ENCODE results near the gene PHACTR1. TPM values are rescaled to one million over a fixed set of nuclear protein-coding genes. Genes with fewer than 3 reads are reported as not detected.
"Not testable (repeated sequence)": the region's sequence is repeated elsewhere in the genome, so short reads cannot be mapped to it uniquely, and the experiment has no call there.

Gene PHACTR1
- total RNA-seq, 1 donor from 2014 or later: 5.8 TPM

DNA sequence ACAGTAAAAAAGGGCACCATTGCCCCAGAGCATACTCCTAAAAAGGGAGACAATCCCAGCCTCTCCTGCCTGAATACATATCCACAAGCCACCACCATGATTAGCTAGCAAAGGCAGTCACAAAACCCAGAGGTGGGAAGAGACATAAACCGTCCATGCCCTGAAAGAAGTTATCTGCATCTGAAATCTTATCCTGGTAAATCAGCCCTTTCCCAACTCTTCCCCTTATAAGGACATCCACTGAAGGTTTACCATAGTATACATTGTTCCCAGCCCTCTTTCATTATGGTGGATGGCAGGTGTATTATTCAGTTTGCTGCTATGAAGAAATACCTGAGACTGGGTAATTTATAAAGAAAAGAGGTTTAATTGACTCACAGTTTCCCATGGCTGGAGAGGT is 516.5 kb downstream of the PHACTR1 start:
- no peak for DNase-seq (ENCODE audit: low read depth, low spot score)

DNA sequence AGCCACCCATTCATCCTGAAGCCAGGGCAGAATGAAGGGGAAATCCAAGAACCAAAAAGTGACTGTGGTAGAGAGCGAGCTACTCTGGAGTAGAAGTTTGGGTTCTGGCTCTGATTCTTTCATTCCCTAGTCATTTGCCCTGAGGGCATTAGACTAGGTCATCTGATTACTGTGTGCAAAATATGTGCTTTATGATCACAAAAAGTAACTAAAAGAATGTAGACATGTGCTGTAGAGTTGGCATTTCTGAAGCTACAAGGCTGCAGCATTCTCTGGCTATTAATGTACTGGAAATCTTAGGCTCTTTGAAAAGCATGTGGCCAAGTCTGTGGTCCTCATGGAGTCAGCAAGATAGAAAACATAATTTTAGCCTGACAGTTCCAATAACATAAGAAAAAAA is 517.6 kb downstream of the PHACTR1 start:
- no peak for DNase-seq (ENCODE audit: low read depth, low spot score)

DNA sequence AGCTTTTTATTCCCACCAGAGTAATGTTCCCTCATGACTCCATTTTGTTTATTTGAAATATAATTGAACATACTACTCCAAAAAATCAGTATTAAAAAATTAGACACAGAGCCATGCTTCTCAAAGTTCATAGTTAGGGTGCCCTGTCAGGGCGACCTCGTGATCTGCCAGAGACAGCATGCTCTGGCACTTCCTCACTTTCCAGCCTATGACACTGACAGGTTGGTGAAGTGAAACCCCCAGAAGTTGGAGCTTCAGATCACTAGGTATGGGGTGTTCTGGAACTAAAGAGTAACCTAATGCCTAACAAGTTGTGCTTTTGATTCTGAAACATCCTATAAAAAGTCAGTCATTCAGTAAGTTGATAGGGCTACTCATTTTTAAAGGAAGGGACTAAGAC is 518.8 kb downstream of the PHACTR1 start:
- DNase-seq (ENCODE audit: low read depth, low spot score): no peak

DNA sequence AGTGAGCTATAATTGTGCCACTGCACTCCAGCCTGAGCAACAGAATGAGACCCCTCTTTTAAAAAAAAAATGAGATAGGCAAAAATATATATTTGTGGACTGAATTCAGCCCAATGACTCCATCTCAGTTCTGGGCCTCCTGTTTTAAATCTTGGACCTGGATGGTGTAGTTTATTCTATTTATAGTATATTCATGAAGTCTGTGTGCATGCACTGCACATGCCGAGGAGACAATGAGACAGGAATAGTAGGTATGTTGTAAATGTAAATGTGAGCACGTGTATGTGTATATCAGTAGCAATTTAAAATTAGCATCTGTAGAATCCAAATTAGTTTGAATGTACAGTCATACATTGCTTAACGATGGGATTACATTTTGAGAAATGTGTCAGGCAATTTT is 520.8 kb downstream of the PHACTR1 start:
- DNase-seq (ENCODE audit: low read depth, low spot score): no peak

- DNase-seq (ENCODE audit: low read depth, low spot score): no peak
Measured at GRCh38 chr6:13238017-13238416, 521.5 kb downstream of the PHACTR1 start.

GRCh38 chr6:13238640-13239216 is 522.2 kb downstream of the PHACTR1 start:
- no peak for DNase-seq (ENCODE audit: low read depth, low spot score)

DNA sequence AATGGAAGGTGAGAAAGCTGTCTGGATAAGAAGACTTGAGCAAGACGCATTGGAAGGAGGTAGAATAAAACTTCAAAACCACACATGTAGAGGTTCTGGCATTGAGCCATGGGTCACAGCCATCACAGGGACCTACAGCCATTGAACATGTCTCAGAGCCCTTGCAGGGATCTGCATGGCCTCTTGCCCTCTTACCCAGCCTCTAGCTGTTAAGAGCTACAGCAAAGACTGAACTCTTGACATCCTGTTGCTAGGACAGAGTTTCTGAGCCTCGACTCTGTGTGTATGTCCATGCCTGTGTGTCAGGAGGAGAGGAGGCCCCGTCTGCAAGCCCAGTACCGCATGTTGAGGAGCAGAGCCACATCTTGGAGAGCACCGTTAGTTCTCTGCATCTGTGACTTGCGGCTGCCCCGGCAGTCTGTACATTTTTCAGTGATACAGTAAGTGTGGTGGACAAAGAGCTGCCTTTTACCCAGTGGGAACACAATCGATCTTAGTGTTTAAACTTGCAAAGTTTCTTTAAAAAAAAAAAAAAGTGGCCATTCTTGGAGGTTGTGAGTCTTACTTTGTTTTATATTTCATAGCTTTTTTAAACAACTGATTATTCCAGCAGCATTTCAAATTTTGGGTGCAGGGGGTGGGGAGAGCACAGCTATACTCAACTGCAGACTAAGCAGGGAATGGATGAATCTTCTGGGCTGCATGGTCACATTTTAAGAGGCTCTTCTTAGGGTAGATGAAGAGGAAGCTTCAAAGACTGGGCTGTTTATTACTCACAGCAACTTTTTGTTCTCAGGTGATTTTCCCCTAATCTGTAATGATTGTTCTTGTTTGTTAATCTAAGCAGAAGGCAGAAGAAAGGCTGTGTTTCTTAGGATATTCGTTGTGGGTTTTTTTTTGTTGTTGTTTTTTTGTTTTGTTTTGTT is 523.2 kb downstream of the PHACTR1 start:
- no peak for DNase-seq (ENCODE audit: low read depth, low spot score)

GRCh38 chr6:13241364-13241763 is 524.8 kb downstream of the PHACTR1 start:
- no peak for DNase-seq (ENCODE audit: low read depth, low spot score)

GRCh38 chr6:13242178-13242577 is 525.6 kb downstream of the PHACTR1 start:
- no peak for DNase-seq (ENCODE audit: low read depth, low spot score)

GRCh38 chr6:13242590-13242989 is 526.0 kb downstream of the PHACTR1 start:
- no peak for DNase-seq (ENCODE audit: low read depth, low spot score)

DNA sequence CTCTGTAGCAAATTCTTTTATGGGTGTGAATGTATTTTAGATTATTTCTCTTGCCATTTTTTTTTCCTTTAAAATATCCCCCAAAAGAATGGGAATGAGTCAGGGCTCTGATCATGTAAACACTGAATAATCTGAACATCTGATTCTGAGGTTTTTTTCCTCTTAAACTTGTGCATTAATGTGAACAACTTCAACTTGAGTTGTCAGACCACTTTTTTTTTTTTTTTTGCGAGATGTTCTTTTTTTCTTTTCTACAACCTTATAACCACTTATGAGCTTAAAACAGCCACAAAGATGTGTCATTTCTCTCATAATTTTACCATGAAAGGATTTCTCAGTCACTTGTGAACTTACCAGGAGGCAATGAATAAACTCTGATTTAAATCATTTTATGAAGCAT is 526.5 kb downstream of the PHACTR1 start:
- no peak for DNase-seq (ENCODE audit: low read depth, low spot score)

DNA sequence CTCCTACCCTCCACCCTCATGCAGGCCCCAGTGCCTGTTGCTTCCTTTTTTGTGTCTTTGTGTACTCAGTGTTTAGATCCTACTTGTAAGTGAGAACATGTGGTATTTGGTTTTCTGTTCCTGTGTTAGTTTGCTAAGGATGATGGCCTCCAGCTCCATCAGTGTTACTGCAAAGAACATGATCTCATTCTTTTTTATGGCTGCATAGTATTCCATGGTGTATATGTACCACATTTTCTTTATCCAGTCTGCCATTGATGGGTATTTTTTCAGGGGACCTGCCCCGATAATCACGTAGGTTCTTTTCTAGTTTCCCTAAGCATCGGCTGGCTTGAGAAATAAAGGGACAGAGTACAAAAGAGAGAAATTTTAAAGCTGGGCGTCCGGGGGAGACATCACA is 527.2 kb downstream of the PHACTR1 start:
- DNase-seq (ENCODE audit: low read depth, low spot score): not testable (repeated sequence)

- DNase-seq (ENCODE audit: low read depth, low spot score): no peak
Measured at GRCh38 chr6:13247627-13248026, 531.1 kb downstream of the PHACTR1 start.

- no peak for DNase-seq (ENCODE audit: low read depth, low spot score)
Measured at GRCh38 chr6:13248053-13248452, 531.5 kb downstream of the PHACTR1 start.

- no peak for DNase-seq (ENCODE audit: low read depth, low spot score)
Measured at GRCh38 chr6:13248584-13248985, 532.0 kb downstream of the PHACTR1 start.

GRCh38 chr6:13248994-13249393 is 532.4 kb downstream of the PHACTR1 start:
- DNase-seq (ENCODE audit: low read depth, low spot score): no peak

GRCh38 chr6:13249817-13250216 is 533.2 kb downstream of the PHACTR1 start:
- DNase-seq (ENCODE audit: low read depth, low spot score): no peak

DNA sequence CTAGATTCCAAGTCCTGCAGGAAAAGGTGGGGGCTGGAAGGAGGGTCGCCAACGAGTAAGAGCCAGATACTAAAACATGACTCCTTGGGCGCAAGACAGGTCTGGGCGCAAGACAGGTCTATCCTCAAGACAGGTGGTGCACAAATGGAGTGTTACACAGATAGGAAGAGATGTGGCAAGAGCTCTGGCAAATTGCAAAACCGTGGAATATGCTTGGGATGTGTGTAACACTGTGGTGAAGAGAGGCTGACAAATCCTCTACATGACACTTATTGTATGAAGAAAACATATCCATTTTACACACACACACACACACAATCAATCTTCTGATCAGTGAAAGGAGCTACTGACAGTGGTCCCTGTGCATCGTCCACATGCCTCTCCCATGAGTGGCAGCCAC is 534.1 kb downstream of the PHACTR1 start:
- no peak for DNase-seq (ENCODE audit: low read depth, low spot score)

DNA sequence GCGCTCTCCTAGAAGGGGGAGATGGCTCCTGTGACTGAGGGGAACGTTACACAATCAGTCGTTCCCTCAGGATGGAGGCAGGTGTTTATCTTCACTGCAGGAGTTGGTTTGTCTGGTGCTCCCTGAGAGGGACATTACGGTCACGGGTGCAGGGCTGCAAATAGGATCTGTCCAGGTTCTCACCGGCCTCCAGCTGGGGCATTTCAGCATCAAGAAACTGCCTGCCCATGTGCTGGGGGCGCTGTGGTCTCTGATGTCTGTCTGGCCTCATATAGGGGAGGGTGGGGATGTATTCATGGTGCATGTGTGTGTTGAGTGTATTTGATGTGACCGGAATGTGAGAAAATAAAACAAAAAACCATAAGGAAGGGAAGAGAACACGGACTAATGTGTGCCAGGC is 534.7 kb downstream of the PHACTR1 start:
- no peak for DNase-seq (ENCODE audit: low read depth, low spot score)

DNA sequence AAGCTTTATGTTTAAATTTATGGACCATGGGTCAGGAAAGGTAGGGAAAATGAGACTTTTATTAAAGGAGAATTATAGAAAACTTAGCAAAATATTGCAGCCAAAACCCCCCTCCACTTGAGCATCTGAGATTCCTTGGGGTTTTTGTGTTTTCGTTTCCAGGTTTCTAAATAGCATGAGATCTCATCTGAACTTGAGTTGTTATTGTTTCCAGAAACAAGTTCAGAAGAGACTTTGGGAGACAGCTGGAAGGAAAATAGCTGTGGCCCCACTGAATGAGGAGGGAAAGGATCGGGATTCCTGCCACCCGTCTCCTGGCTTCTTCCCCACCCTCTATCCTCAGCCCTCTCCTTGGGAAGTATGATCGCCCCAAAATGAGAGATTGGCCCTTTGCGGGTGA is 536.2 kb downstream of the PHACTR1 start:
- DNase-seq (ENCODE audit: low read depth, low spot score): no peak

DNA sequence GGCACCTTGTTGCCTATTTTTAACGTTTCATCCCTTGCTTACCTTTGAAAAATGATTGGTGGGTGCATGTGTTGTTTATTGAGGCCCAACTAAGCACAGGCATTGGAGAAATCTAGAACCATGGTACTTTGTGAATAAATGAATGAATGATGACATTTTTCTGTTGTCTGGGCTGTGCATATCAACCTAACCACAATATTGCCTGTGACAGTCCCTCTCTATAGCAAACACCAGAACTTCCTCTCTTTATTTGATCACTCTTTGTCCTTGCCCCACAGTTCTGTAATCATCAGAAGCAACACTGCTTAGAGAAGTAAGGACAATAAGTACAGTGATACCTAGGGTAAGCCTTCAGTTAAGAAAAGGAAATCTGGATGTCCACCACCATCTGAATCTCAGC is 536.7 kb downstream of the PHACTR1 start:
- DNase-seq (ENCODE audit: low read depth, low spot score): no peak

- no peak for DNase-seq (ENCODE audit: low read depth, low spot score)
Measured at GRCh38 chr6:13256266-13257001, 539.9 kb downstream of the PHACTR1 start.

All from pulmonary artery endothelial cell (primary cell).